Measurements from ENCODE around the gene FAM107A. TPM values are rescaled to one million over a fixed set of nuclear protein-coding genes. Genes with fewer than 3 reads are reported as not detected.
"Not testable (repeated sequence)": the region's sequence is repeated elsewhere in the genome, so short reads cannot be mapped to it uniquely, and the experiment has no call there.

FAM107A gene
- total and polyA plus RNA-seq, 9 donors, result 0.53 to 1.9 (median 1.2) TPM

DNA sequence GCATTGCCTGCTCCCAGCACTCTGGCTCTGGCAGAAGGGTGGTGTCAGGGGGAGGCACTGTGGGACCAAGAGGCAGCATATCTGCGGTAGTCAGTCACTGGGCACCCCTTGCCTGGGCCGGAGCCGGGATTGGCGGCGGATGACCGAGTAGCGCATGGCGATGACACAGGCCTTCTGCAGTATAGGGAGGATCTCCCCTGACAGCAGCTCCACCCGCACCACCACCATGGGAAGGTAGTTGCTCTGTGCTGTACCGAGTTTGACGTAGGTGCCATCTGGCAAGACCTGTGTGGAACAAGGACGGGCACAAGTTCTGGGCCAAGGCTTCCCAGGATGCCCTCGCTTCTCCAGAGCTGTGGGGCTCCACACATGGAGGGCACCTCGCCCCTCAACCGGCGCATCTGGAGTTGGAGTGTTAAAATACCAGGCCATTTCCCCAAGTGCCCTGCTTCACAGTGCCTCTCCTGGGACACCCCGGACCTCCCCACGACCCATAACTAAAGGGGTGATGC lies 46.8 kb downstream of the FAM107A start:
- Histone ChIP-seq H3K27ac (ENCODE audit: low read length) (no peak overlapping the region), H3K9me3 (replicated peaks; ENCODE audit: control insufficient read depth, low read depth, low read length) (no peaks in the 10 kb centered on the region), H3K36me3 (ENCODE audit: control insufficient read depth, insufficient read depth, low read length) (peaks cover 62% of the 10 kb centered on the region), H3K27me3 (ENCODE audit: control insufficient read depth, insufficient read depth, low read length) (no peaks in the 10 kb centered on the region), H3K4me1 (ENCODE audit: control insufficient read depth, insufficient read depth, low read length) (peaks cover 17% of the 10 kb centered on the region), H3K4me3 (ENCODE audit: low read length) (no peak overlapping the region)
- no peak for DNase-seq
- WGBS (ENCODE audit: insufficient coverage), result 93% methylated on average over 10 of the region's 18 CpGs

DNA sequence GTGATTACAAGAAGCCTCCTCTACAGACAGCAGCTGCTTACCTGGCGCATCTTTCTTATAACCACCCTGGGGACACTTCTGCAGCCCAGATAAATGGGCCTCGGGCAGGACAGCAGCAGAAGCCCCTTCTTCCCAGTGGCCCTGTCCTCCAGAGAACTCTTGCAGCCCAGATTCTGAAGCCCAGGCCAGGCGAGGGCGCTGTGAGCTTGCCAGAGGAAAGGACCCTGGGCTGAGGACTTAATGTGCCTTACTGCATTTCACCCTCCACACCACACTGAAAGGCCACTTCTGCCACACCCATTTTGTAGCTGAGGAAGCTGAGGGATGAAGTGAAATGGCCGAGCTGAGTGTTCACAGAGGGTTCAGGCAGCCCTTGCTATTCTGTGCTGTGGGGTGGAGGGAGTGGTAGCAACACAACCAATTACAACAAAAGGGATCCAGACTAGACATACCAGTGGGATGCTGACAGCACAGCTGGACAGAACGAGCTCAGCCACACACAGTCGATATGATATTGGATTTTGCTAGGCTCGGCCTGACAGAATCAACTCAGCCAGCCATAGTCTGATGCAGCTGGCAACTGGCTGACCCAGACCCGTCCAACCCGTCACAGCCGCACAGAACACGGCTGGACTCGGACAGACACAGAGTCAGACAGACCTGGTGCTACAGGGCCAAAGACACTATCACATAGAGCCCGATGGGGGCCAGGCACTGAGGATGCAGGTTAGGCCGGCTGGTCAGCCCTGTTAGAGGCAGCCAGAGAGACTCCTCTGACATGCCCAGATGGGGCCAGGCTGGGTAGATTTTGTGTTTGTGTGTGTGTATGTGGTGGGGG lies 47.5 kb downstream of the FAM107A start:
- Histone ChIP-seq H3K4me3 (ENCODE audit: low read length) (no peak overlapping the region), H3K27ac (ENCODE audit: low read length) (no peak overlapping the region), H3K9me3 (replicated peaks; ENCODE audit: control insufficient read depth, low read depth, low read length) (no peaks in the 10 kb centered on the region), H3K36me3 (ENCODE audit: control insufficient read depth, insufficient read depth, low read length) (peaks cover 61% of the 10 kb centered on the region), H3K4me1 (ENCODE audit: control insufficient read depth, insufficient read depth, low read length) (peaks cover 13% of the 10 kb centered on the region), H3K27me3 (ENCODE audit: control insufficient read depth, insufficient read depth, low read length) (no peaks in the 10 kb centered on the region)
- peak; percentile 46 for DNase-seq
- 58% methylated on average over 12 of the region's 15 CpGs for WGBS (ENCODE audit: insufficient coverage)

DNA sequence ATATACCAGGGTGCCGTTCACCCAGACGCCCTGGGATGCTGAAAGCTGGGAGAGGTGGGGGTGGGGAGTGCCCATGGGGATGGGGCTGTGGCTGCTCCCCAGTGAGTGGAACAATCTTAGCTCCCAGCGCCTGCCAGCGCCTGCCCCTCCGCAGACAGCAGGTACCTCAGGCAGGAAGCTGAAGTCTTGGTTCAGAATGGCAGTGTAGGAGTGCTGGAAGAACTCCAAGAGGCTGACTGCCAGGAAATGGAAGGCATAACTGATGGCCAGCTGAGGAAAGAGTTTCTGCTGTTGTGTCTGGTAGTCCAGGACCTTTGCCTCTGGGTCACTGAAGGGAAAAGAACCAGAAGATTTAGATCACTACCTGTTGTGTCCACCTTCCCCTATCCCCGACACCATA lies 48.6 kb downstream of the FAM107A start:
- peaks cover 60% of the 10 kb centered on the region for H3K36me3 ChIP-seq (ENCODE audit: control insufficient read depth, insufficient read depth, low read length)
- peaks cover 13% of the 10 kb centered on the region for H3K4me1 ChIP-seq (ENCODE audit: control insufficient read depth, insufficient read depth, low read length)
- H3K27me3 ChIP-seq (ENCODE audit: control insufficient read depth, insufficient read depth, low read length), result no peaks in the 10 kb centered on the region
- 56% methylated on average over 5 of the region's 6 CpGs for WGBS (ENCODE audit: insufficient coverage)
- DNase-seq, result peak; percentile 52
- no peaks in the 10 kb centered on the region for H3K9me3 ChIP-seq (replicated peaks; ENCODE audit: control insufficient read depth, low read depth, low read length)
- H3K27ac ChIP-seq (ENCODE audit: low read length), result no peak overlapping the region
- no peak overlapping the region for H3K4me3 ChIP-seq (ENCODE audit: low read length)

DNA sequence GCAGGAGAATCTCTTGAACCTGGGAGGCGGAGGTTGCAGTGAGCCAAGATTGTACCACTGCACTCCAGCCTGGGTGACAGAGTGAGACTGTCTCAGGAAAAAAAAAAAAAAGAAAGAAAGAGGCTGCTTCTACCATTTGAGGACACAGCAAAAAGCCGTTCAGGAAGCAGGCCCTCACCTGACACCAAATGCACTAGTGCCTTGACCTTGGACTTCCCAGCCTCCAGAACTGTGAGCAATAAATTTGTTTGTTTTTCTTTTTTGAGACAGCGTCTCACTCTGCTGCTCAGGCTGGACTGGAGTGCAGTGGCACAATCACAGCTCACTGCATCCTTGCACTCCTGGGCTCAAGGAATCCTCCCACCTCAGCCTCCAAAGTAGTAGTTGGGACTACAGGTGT lies 49.8 kb downstream of the FAM107A start:
- not testable (repeated sequence) for DNase-seq; H3K9me3 ChIP-seq (replicated peaks; ENCODE audit: control insufficient read depth, low read depth, low read length); H3K27ac ChIP-seq (ENCODE audit: low read length); H3K4me3 ChIP-seq (ENCODE audit: low read length); H3K27me3 ChIP-seq (ENCODE audit: control insufficient read depth, insufficient read depth, low read length); H3K4me1 ChIP-seq (ENCODE audit: control insufficient read depth, insufficient read depth, low read length)
- WGBS (ENCODE audit: insufficient coverage), result 100% methylated on average over 1 of the region's 3 CpGs
- H3K36me3 ChIP-seq (ENCODE audit: control insufficient read depth, insufficient read depth, low read length), result peaks cover 57% of the 10 kb centered on the region

- Histone ChIP-seq H3K4me1 (ENCODE audit: control insufficient read depth, insufficient read depth, low read length) (peaks cover 10% of the 10 kb centered on the region), H3K4me3 (ENCODE audit: low read length) (no peak overlapping the region), H3K36me3 (ENCODE audit: control insufficient read depth, insufficient read depth, low read length) (peaks cover 60% of the 10 kb centered on the region), H3K27me3 (ENCODE audit: control insufficient read depth, insufficient read depth, low read length) (no peaks in the 10 kb centered on the region), H3K27ac (ENCODE audit: low read length) (no peak overlapping the region), H3K9me3 (replicated peaks; ENCODE audit: control insufficient read depth, low read depth, low read length) (no peaks in the 10 kb centered on the region)
- WGBS (ENCODE audit: insufficient coverage), result 90% methylated on average over 4 of the region's 7 CpGs
- DNase-seq, result no peak
Observed at GRCh38 chr3:58526515-58526957, 50.7 kb downstream of the FAM107A start.

- H3K4me3 ChIP-seq (ENCODE audit: low read length), result no peak overlapping the region
- H3K27me3 ChIP-seq (ENCODE audit: control insufficient read depth, insufficient read depth, low read length), result no peaks in the 10 kb centered on the region
- H3K36me3 ChIP-seq (ENCODE audit: control insufficient read depth, insufficient read depth, low read length), result peaks cover 56% of the 10 kb centered on the region
- 68% methylated on average over 6 of the region's 11 CpGs for WGBS (ENCODE audit: insufficient coverage)
- H3K9me3 ChIP-seq (replicated peaks; ENCODE audit: control insufficient read depth, low read depth, low read length), result no peaks in the 10 kb centered on the region
- no peak for DNase-seq
- no peak overlapping the region for H3K27ac ChIP-seq (ENCODE audit: low read length)
- H3K4me1 ChIP-seq (ENCODE audit: control insufficient read depth, insufficient read depth, low read length), result peaks cover 6% of the 10 kb centered on the region
Observed at GRCh38 chr3:58524326-58524888, 52.8 kb downstream of the FAM107A start.

- H3K4me1 ChIP-seq (ENCODE audit: control insufficient read depth, insufficient read depth, low read length), result no peaks in the 10 kb centered on the region
- no peaks in the 10 kb centered on the region for H3K27me3 ChIP-seq (ENCODE audit: control insufficient read depth, insufficient read depth, low read length)
- WGBS (ENCODE audit: insufficient coverage), result no CpG with 5 or more reads among the region's 5 CpGs
- no peak overlapping the region for H3K4me3 ChIP-seq (ENCODE audit: low read length)
- peaks cover 50% of the 10 kb centered on the region for H3K36me3 ChIP-seq (ENCODE audit: control insufficient read depth, insufficient read depth, low read length)
- H3K9me3 ChIP-seq (replicated peaks; ENCODE audit: control insufficient read depth, low read depth, low read length), result no peaks in the 10 kb centered on the region
- DNase-seq, result no peak
- no peak overlapping the region for H3K27ac ChIP-seq (ENCODE audit: low read length)
Observed at GRCh38 chr3:58522759-58523425, 54.3 kb downstream of the FAM107A start.

GRCh38 chr3:58521917-58522631 lies 55.1 kb downstream of the FAM107A start:
- Histone ChIP-seq H3K4me1 (ENCODE audit: control insufficient read depth, insufficient read depth, low read length) (no peaks in the 10 kb centered on the region), H3K27ac (ENCODE audit: low read length) (no peak overlapping the region), H3K9me3 (replicated peaks; ENCODE audit: control insufficient read depth, low read depth, low read length) (no peaks in the 10 kb centered on the region), H3K4me3 (ENCODE audit: low read length) (no peak overlapping the region), H3K27me3 (ENCODE audit: control insufficient read depth, insufficient read depth, low read length) (no peaks in the 10 kb centered on the region), H3K36me3 (ENCODE audit: control insufficient read depth, insufficient read depth, low read length) (peaks cover 48% of the 10 kb centered on the region)
- 65% methylated on average over 7 of the region's 10 CpGs for WGBS (ENCODE audit: insufficient coverage)
- no peak for DNase-seq

GRCh38 chr3:58521336-58521670 lies 55.9 kb downstream of the FAM107A start:
- H3K27ac ChIP-seq (ENCODE audit: low read length), result no peak overlapping the region
- H3K36me3 ChIP-seq (ENCODE audit: control insufficient read depth, insufficient read depth, low read length), result peaks cover 48% of the 10 kb centered on the region
- no peaks in the 10 kb centered on the region for H3K27me3 ChIP-seq (ENCODE audit: control insufficient read depth, insufficient read depth, low read length)
- H3K9me3 ChIP-seq (replicated peaks; ENCODE audit: control insufficient read depth, low read depth, low read length), result no peaks in the 10 kb centered on the region
- no peaks in the 10 kb centered on the region for H3K4me1 ChIP-seq (ENCODE audit: control insufficient read depth, insufficient read depth, low read length)
- no peak for DNase-seq
- WGBS (ENCODE audit: insufficient coverage), result 87% methylated on average over 3 of the region's 3 CpGs
- no peak overlapping the region for H3K4me3 ChIP-seq (ENCODE audit: low read length)
